ENCODE data around the gene NLGN3. TPM values are rescaled to one million over a fixed set of nuclear protein-coding genes. Genes with fewer than 3 reads are reported as not detected.

Gene NLGN3
- total and polyA plus RNA-seq, 2 of the 8 experiments (the other 6 are each of a cell fraction or from before 2014, with no cell fraction given) = 12.0 to 14.8 TPM

DNA sequence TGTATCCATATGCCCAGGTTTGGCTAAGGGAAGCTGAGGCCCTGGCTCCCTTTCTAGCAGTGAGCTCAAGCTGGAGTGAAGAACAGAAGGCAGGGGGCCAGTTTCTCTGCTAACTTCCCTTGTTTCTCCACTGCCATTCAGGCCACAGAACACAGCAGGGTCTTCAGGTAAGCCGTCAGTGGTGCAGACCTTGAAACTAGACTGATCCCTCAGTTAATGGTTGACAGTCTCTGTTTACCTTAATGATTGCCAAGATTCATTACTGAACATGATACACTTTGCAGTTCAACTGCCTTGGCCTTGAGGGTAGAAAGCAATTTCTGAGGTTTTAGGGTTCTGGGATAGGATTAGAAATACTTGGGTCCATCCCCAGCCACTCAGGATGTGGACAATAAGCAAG is 69.5 kb downstream of the NLGN3 start:
- no peak overlapping the region for H2BK5ac ChIP-seq (ENCODE audit: low read depth, low read length)
- H3K14ac ChIP-seq (ENCODE audit: insufficient read length) = no peak overlapping the region
- no peak overlapping the region for H2BK120ac ChIP-seq (replicated peaks; ENCODE audit: low read depth, low read length)
- no peak overlapping the region for H2BK20ac ChIP-seq (ENCODE audit: low read length)
- H4K91ac ChIP-seq (replicated peaks; ENCODE audit: insufficient read length, low read length) = no peak overlapping the region
- no peak overlapping the region for H2AFZ ChIP-seq (ENCODE audit: low read length)
- TF ChIP-seq RBBP5 (IDR thresholded peaks at IDR 0.05; ENCODE audit: borderline replicate concordance, low read depth, low read length) = no peak
- TF ChIP-seq RNF2 (IDR thresholded peaks at IDR 0.05; ENCODE audit: borderline replicate concordance, low read depth, low read length, missing control alignments, poor library complexity, severe bottlenecking) = no peak
- TF ChIP-seq SIN3A (conservative IDR thresholded peaks at IDR 0.05 in 1 of 2, IDR thresholded peaks at IDR 0.05 in 1 of 2; ENCODE audit: low read depth in 1 of 2, low read length in 2 of 2) = no peak
- no peak for TF ChIP-seq BACH1 (IDR thresholded peaks at IDR 0.05; ENCODE audit: low read length)
- H2AK5ac ChIP-seq (ENCODE audit: low read depth, low read length) = no peak overlapping the region
- H3K18ac ChIP-seq (ENCODE audit: extremely low read depth, low read length) = no peak overlapping the region
- H3K27me3 ChIP-seq (replicated peaks in 1 of 4; ENCODE audit: control insufficient read depth in 3 of 4, extremely low read depth in 1 of 4, insufficient read depth in 3 of 4, low read length in 3 of 4) = no peaks in the 10 kb centered on the region
- no peak overlapping the region for H3K56ac ChIP-seq (replicated peaks; ENCODE audit: insufficient read length, low read depth, low read length)
- no peak overlapping the region for H3K23ac ChIP-seq (ENCODE audit: insufficient read length)
- no peak overlapping the region for H3K9ac ChIP-seq (replicated peaks in 1 of 4; ENCODE audit: extremely low read depth in 1 of 4, low read depth in 3 of 4, low read length in 3 of 4)
- H3K23me2 ChIP-seq (ENCODE audit: low read depth, low read length) = no peaks in the 10 kb centered on the region
- H2BK12ac ChIP-seq (ENCODE audit: low read depth, low read length) = no peak overlapping the region
- H3K4me3 ChIP-seq (ENCODE audit: extremely low read depth in 1 of 4, insufficient read depth in 2 of 4, low read depth in 3 of 4, low read length in 4 of 4) = no peak overlapping the region
- no peaks in the 10 kb centered on the region for H3K9me3 ChIP-seq (ENCODE audit: insufficient read depth in 2 of 2, low read depth in 1 of 2, low read length in 1 of 2)
- DNase-seq (ENCODE audit: low read depth in 1 of 2, low spot score in 2 of 2) (no peak), FAIRE-seq (no peak)
- CTCF ChIA-PET (ENCODE audit: partially characterized antibody) = interaction anchor here (0.6 kb wide), 1 partner anchor 21 kb away, joined by 3 read pairs; no protein-coding TSS in a partner anchor
- peaks cover 0 to 3% (median 0%) of the 10 kb centered on the region in 4 experiments; a peak in 3 of 7 replicates for H3K4me1 ChIP-seq (replicated peaks in 1 of 4; ENCODE audit: control insufficient read depth in 3 of 4, insufficient read depth in 4 of 4, low read length in 3 of 4)
- no peaks in the 10 kb centered on the region for H3K79me1 ChIP-seq (ENCODE audit: low read depth, low read length)
- H3K4ac ChIP-seq (replicated peaks; ENCODE audit: insufficient read length, low read depth, low read length) = no peak overlapping the region
- H3K36me3 ChIP-seq (ENCODE audit: control insufficient read depth in 2 of 4, insufficient read depth in 4 of 4, low read length in 3 of 4) = no peaks in the 10 kb centered on the region
- POLR2A ChIA-PET (ENCODE audit: partially characterized antibody) = no interaction called here
- H4K8ac ChIP-seq (ENCODE audit: extremely low read depth, insufficient read depth, low read length) = no peak overlapping the region
- 100% methylated on average over 1 of the region's 1 CpG; no CpG with 5 or more reads in 1 of the 2 experiments for WGBS, 2 experiments (ENCODE audit: extremely low coverage in 1 of 2, insufficient coverage in 1 of 2, insufficient read length in 1 of 2, insufficient replicate concordance in 2 of 2, low coverage in 1 of 2, low lambda C conversion rate in 2 of 2, missing lambda C conversion rate in 1 of 2)
- H4K20me1 ChIP-seq (replicated peaks in 1 of 2; ENCODE audit: control insufficient read depth in 1 of 2, insufficient read depth in 2 of 2, low read length in 2 of 2) = no peaks in the 10 kb centered on the region
- H4K5ac ChIP-seq (ENCODE audit: insufficient read length, low read depth, low read length) = no peak overlapping the region
- H3K27ac ChIP-seq (ENCODE audit: low read depth, low read length) = no peak overlapping the region
- H3K4me2 ChIP-seq (ENCODE audit: insufficient read depth in 1 of 2, low read depth in 2 of 2, low read length in 2 of 2) = no peak overlapping the region
- H2BK15ac ChIP-seq (ENCODE audit: low read length) = no peak overlapping the region
- H3K79me2 ChIP-seq (ENCODE audit: control insufficient read depth in 1 of 2, insufficient read depth in 2 of 2, low read length in 2 of 2) = no peaks in the 10 kb centered on the region
